ENCODE measurements around the gene CEP135.

Gene CEP135, protein sequence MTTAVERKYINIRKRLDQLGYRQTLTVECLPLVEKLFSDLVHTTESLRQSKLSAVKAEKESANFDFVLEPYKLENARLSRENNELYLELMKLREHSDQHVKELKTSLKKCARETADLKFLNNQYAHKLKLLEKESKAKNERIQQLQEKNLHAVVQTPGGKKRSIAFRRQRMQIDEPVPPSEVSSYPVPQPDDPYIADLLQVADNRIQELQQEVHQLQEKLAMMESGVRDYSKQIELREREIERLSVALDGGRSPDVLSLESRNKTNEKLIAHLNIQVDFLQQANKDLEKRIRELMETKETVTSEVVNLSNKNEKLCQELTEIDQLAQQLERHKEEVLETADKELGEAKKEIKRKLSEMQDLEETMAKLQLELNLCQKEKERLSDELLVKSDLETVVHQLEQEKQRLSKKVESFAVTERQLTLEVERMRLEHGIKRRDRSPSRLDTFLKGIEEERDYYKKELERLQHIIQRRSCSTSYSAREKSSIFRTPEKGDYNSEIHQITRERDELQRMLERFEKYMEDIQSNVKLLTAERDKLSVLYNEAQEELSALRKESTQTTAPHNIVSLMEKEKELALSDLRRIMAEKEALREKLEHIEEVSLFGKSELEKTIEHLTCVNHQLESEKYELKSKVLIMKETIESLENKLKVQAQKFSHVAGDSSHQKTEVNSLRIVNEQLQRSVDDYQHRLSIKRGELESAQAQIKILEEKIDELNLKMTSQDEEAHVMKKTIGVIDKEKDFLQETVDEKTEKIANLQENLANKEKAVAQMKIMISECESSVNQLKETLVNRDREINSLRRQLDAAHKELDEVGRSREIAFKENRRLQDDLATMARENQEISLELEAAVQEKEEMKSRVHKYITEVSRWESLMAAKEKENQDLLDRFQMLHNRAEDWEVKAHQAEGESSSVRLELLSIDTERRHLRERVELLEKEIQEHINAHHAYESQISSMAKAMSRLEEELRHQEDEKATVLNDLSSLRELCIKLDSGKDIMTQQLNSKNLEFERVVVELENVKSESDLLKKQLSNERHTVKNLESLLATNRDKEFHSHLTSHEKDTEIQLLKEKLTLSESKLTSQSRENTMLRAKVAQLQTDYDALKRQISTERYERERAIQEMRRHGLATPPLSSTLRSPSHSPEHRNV

DNA sequence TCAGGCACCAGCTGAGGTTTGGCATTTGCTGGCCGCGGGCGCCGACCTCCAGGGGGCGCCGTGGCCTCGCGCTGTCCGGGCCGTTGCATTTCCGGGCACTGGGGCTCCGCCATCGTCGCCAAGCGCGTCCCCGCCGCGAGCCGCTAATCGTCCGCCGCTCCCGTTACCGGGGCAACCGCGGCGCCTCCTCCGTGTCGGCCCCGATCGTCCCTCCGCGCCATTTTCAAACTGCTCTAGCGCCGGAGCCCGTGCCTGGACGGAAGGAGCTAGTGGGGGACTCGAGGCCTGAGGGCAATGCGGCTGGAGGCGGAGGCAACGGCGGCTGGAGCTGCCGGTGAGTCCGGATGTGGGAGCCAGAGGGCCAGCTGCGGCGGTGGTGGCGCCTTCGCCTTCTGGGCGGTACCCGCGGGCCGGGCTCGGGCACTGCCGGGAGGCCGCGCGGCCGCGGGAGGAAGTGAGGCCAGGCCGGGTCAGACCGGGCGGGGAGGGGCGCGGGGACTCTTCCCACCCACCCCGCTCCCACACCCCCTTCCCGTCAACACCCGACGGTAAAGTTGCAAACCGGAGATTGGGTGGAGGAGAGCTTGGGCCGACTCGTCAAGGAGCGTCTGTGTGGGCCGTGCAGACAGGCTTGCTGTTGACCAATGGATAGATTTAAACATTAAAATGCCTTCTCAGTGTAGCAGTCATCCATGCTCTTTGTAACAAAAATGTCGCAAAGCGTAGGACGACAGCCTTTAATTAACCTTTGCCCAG, at the start of gene CEP135:
Gene CEP135, plus strand, starts transcription at position 220 of the 756 bp plus-strand sequence. CDS start 3,186 bp downstream, outside the sequence.
- Histone ChIP-seq H3K27ac (peak within 1 kb of the TSS; percentile 95), H3K36me3 (peaks cover 9% of the 10 kb centered on the region), H3K27me3 (ENCODE audit: insufficient read depth, low read depth, severe bottlenecking) (no peaks in the 10 kb centered on the region), H3K9me3 (ENCODE audit: severe bottlenecking) (no peaks in the 10 kb centered on the region), H3K4me3 (ENCODE audit: low read depth, low read length) (peak within 1 kb of the TSS; percentile 89)
- TF ChIP-seq, protein P1, sequence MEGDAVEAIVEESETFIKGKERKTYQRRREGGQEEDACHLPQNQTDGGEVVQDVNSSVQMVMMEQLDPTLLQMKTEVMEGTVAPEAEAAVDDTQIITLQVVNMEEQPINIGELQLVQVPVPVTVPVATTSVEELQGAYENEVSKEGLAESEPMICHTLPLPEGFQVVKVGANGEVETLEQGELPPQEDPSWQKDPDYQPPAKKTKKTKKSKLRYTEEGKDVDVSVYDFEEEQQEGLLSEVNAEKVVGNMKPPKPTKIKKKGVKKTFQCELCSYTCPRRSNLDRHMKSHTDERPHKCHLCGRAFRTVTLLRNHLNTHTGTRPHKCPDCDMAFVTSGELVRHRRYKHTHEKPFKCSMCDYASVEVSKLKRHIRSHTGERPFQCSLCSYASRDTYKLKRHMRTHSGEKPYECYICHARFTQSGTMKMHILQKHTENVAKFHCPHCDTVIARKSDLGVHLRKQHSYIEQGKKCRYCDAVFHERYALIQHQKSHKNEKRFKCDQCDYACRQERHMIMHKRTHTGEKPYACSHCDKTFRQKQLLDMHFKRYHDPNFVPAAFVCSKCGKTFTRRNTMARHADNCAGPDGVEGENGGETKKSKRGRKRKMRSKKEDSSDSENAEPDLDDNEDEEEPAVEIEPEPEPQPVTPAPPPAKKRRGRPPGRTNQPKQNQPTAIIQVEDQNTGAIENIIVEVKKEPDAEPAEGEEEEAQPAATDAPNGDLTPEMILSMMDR (IDR thresholded peaks at IDR 0.05; ENCODE audit: low read depth, low read length) = peak; percentile 95
- peak; percentile 94 for DNase-seq

DNA sequence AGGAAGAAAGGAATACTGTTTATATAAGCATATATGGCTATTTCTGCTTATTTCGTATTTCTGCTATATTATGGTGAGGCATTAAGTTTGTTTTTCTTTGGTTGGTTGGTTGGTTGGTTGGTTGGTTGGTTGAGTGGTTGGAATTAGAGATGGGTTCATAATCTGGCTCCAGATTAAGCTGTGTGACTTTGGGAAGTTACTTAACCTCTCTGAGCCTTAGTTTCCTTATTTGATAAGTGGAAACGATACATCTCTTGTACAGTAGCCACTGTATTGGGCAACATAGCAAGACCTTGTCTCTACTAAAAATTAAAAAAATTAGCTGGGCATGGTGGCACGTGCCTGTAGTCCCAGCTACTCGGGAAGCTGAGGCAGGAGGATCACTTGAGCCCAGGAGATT, 46.1 kb upstream of the CEP135 start:
- TF ChIP-seq, protein P1 (IDR thresholded peaks at IDR 0.05; ENCODE audit: low read depth, low read length) = no peak
- H3K36me3 ChIP-seq = no peaks in the 10 kb centered on the region
- DNase-seq = no peak
- H3K9me3 ChIP-seq (ENCODE audit: severe bottlenecking) = no peaks in the 10 kb centered on the region
- H3K27me3 ChIP-seq (ENCODE audit: insufficient read depth, low read depth, severe bottlenecking) = no peaks in the 10 kb centered on the region
- no peak overlapping the region for H3K4me3 ChIP-seq (ENCODE audit: low read depth, low read length)
- no peak overlapping the region for H3K27ac ChIP-seq

DNA sequence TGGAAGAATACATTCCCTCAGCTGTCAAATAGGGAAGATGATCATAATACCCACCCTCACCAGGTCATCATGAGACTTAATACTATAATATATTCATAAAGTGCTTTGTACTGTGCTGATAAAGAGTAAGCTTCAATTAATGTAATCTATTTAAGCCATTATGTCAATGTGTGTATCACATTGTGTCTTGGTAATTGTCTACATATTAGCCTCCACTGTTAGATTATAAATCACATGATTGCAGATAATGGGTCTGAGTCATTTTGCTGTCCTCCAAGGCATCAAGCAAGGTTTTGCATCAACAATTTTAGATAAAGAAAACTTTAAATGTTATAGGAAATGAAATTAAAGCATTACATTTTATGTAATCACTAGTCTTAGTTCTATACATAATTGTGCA, 45.2 kb upstream of the CEP135 start:
- Histone ChIP-seq H3K27ac (no peak overlapping the region), H3K27me3 (ENCODE audit: insufficient read depth, low read depth, severe bottlenecking) (no peaks in the 10 kb centered on the region)

DNA sequence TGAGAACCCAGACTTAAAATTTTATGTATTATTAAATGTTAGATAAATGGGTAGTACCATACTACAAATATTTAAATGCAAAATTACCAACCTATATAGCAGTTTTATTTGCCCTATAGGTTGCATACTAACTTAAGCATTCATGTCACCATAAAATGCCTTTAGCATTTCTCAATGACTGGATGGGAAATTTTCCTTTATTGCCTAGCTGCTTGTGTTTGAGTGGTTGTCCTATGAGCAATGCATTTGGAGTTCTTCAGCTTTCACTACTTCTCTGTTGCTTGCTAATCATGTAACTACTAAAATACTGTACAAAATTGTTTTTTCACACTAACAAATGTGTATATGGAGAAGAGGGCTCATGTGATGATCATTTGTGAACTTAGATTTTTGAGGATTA, 44.2 kb upstream of the CEP135 start:
- TF ChIP-seq, protein P1 (IDR thresholded peaks at IDR 0.05; ENCODE audit: low read depth, low read length) = no peak
- H3K4me3 ChIP-seq (ENCODE audit: low read depth, low read length) = no peak overlapping the region
- H3K9me3 ChIP-seq (ENCODE audit: severe bottlenecking) = no peaks in the 10 kb centered on the region
- H3K36me3 ChIP-seq = no peaks in the 10 kb centered on the region
- no peak overlapping the region for H3K27ac ChIP-seq
- no peaks in the 10 kb centered on the region for H3K27me3 ChIP-seq (ENCODE audit: insufficient read depth, low read depth, severe bottlenecking)
- DNase-seq = no peak

More for the DNA sequence above, 45.2 kb upstream of the CEP135 start:
- TF ChIP-seq, protein P1 (IDR thresholded peaks at IDR 0.05; ENCODE audit: low read depth, low read length) = no peak
- no peak overlapping the region for H3K4me3 ChIP-seq (ENCODE audit: low read depth, low read length)
- H3K36me3 ChIP-seq = no peaks in the 10 kb centered on the region
- DNase-seq = no peak
- no peaks in the 10 kb centered on the region for H3K9me3 ChIP-seq (ENCODE audit: severe bottlenecking)

DNA sequence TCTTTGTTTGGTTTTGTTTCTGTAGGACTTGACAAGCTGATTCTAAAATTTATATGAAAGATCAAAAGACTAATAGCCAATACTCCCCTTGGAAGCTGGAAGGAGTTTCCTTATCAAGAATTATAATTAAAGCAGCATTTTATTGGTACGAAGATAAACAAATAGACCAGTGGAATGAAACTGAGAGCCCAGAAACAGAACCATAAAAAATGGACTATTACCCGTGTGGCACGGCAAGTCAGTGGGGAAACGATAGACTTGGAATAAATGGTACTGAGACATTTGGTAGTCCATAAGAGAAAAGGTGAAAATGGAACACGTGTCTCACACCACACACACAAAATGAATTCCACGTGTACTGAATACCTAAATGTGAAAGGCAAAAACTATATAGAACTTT, 42.4 kb upstream of the CEP135 start:
- H3K27ac ChIP-seq = no peak overlapping the region
- TF ChIP-seq, protein P1 (IDR thresholded peaks at IDR 0.05; ENCODE audit: low read depth, low read length) = no peak
- no peak overlapping the region for H3K4me3 ChIP-seq (ENCODE audit: low read depth, low read length)
- H3K27me3 ChIP-seq (ENCODE audit: insufficient read depth, low read depth, severe bottlenecking) = no peaks in the 10 kb centered on the region
- H3K36me3 ChIP-seq = no peaks in the 10 kb centered on the region
- no peaks in the 10 kb centered on the region for H3K9me3 ChIP-seq (ENCODE audit: severe bottlenecking)
- DNase-seq = no peak

All from WERI-Rb-1 (cell line).